Left ventricle myocardium inferior (tissue), 1 donor: ENCODE results near the gene PCDHA8. TPM values are rescaled to one million over a fixed set of nuclear protein-coding genes. Genes with fewer than 3 reads are reported as not detected.

Experiments
- DNase-seq: peaks from one replicate; pipeline ENCODE4 v3.0.0-alpha.2; 2020
- H3K27ac ChIP-seq: fragments of 200-600 bp; replicated peaks from 2 replicates; pipeline ENCODE4 v1.8.0; 2021
- H3K27me3 ChIP-seq: fragments of 200-600 bp; 2 replicates; pipeline ENCODE4 v1.8.0; 2021; ENCODE audit warnings: low read depth
- H3K36me3 ChIP-seq: fragments of 200-600 bp; 2 replicates; pipeline ENCODE4 v1.8.0; 2021
- H3K4me1 ChIP-seq: fragments of 200-600 bp; 2 replicates; pipeline ENCODE4 v1.8.0; 2021
- H3K4me3 ChIP-seq: fragments of 200-600 bp; 2 replicates; pipeline ENCODE4 v1.8.0; 2021; ENCODE audit warnings: mild to moderate bottlenecking, moderate library complexity
- H3K9me3 ChIP-seq: fragments of 200-600 bp; replicated peaks from 2 replicates; pipeline ENCODE4 v1.8.0; 2021
- intact Hi-C: fragments of 100-400 bp; cut with micrococcal nuclease; formaldehyde crosslinking; loops from one replicate; pipeline ENCODE4 v1.11.0; 2022
- total RNA-seq: library from RNA; stranded (reverse); fragmentation: NEBNext Ultra II Directional; extraction: Animal tissue kit (Norgen Biotek cat#: 25700); gene quantifications from one replicate; pipeline ENCODE4 v1.2.1, GENCODE V29; 2021
- TF ChIP-seq, protein P1 (sequence below): fragments of 200-600 bp; IDR thresholded peaks from 2 replicates; pipeline ENCODE4 v1.8.0; 2021; ENCODE audit warnings: antibody characterized with exemption, mild to moderate bottlenecking, borderline replicate concordance
- donor health status: DM: no; HTN: yes; CAD: no; lungs with severe emphysema.

The PCDHA8 gene
- total RNA-seq, 1 donor from 2014 or later: not detected

- Histone ChIP-seq H3K4me1 (no peaks in the 10 kb centered on the region), H3K36me3 (no peaks in the 10 kb centered on the region), H3K4me3 (no peak overlapping the region), H3K27me3 (peaks cover 81% of the 10 kb centered on the region), H3K27ac (no peak overlapping the region), H3K9me3 (peaks cover 73% of the 10 kb centered on the region)
- intact Hi-C loops: no loop called here
- TF ChIP-seq, protein P1, sequence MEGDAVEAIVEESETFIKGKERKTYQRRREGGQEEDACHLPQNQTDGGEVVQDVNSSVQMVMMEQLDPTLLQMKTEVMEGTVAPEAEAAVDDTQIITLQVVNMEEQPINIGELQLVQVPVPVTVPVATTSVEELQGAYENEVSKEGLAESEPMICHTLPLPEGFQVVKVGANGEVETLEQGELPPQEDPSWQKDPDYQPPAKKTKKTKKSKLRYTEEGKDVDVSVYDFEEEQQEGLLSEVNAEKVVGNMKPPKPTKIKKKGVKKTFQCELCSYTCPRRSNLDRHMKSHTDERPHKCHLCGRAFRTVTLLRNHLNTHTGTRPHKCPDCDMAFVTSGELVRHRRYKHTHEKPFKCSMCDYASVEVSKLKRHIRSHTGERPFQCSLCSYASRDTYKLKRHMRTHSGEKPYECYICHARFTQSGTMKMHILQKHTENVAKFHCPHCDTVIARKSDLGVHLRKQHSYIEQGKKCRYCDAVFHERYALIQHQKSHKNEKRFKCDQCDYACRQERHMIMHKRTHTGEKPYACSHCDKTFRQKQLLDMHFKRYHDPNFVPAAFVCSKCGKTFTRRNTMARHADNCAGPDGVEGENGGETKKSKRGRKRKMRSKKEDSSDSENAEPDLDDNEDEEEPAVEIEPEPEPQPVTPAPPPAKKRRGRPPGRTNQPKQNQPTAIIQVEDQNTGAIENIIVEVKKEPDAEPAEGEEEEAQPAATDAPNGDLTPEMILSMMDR: no peak
- no peak for DNase-seq
Measured at GRCh38 chr5:140857987-140858240, 16.9 kb downstream of the PCDHA8 start.

GRCh38 chr5:140862441-140863295, 21.7 kb downstream of the PCDHA8 start:
- Histone ChIP-seq H3K36me3 (no peaks in the 10 kb centered on the region), H3K27ac (no peak overlapping the region), H3K4me3 (no peak overlapping the region), H3K27me3 (peaks cover 88% of the 10 kb centered on the region), H3K4me1 (no peaks in the 10 kb centered on the region), H3K9me3 (peaks cover 67% of the 10 kb centered on the region)
- DNase-seq: no peak
- intact Hi-C loops: no loop called here
- TF ChIP-seq, protein P1: no peak

DNA sequence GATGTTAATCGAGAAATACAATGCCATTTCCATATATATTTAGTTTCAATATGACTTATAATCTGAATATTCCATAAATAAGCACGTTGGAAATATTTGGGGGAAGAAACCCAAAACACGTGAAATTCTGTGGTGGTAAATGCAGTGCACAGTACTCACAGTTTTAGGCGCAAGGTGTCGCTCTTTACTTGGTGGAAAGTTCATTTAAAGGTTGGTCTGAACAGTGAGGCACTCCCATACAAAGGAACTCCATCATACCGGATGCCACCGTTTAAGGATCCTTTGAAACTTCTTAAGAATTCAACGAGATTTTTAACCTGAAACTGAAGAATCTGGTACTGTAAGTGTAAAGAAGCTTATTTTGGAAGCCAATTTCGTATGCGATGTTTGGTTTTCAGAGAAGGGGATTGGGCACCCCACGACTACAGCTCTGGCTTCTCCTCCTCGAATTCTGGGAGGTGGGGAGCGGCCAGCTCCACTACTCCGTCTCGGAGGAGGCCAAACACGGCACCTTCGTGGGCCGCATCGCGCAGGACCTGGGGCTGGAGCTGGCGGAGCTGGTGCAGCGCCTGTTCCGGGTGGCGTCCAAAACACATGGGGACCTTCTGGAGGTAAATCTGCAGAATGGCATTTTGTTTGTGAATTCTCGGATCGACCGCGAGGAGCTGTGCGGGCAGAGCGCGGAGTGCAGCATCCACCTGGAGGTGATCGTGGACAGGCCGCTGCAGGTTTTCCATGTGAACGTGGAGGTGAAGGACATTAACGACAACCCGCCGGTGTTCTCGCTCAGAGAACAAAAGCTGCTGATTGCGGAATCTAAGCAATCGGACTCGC, 28.0 kb downstream of the PCDHA8 start, which contains the start of gene PCDHA11:
Gene PCDHA11 (plus strand): TSS at position 237 of the 834 bp plus-strand sequence. CDS start 147 bp downstream, at position 384.
- H3K4me3 ChIP-seq: no peak within 1 kb of the TSS
- TF ChIP-seq, protein P1: peak; percentile 16
- intact Hi-C loops: no loop called here

DNA sequence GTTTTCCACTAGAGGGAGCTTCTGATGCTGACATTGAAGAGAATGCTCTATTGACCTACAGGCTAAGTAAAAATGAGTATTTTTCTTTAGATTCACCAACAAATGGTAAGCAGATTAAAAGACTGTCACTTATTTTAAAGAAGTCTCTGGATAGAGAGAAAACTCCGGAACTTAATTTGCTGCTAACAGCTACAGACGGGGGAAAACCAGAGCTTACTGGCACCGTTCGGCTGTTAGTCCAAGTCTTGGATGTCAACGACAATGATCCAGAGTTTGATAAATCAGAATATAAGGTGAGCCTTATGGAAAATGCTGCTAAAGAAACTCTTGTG, 28.5 kb downstream of the PCDHA8 start:
- no peak overlapping the region for H3K4me3 ChIP-seq
- peaks cover 48% of the 10 kb centered on the region for H3K9me3 ChIP-seq
- TF ChIP-seq, protein P1: no peak
- H3K27ac ChIP-seq: no peak overlapping the region
- no peaks in the 10 kb centered on the region for H3K4me1 ChIP-seq
- no peak for DNase-seq
- intact Hi-C loops: no loop called here
- no peaks in the 10 kb centered on the region for H3K36me3 ChIP-seq
- H3K27me3 ChIP-seq: peaks cover 97% of the 10 kb centered on the region

More for the DNA sequence above, 28.0 kb downstream of the PCDHA8 start, which contains the start of gene PCDHA11:
- Histone ChIP-seq H3K4me1 (no peaks in the 10 kb centered on the region), H3K27me3 (peaks cover 97% of the 10 kb centered on the region), H3K27ac (no peak within 1 kb of the TSS), H3K36me3 (no peaks in the 10 kb centered on the region), H3K9me3 (peaks cover 52% of the 10 kb centered on the region)
- no peak for DNase-seq

- Histone ChIP-seq H3K27ac (no peak overlapping the region), H3K4me1 (no peaks in the 10 kb centered on the region), H3K4me3 (no peak overlapping the region), H3K9me3 (peaks cover 50% of the 10 kb centered on the region), H3K27me3 (peaks cover 99% of the 10 kb centered on the region), H3K36me3 (no peaks in the 10 kb centered on the region)
- no peak for DNase-seq
- intact Hi-C loops: no loop called here
- TF ChIP-seq, protein P1: no peak
Measured at GRCh38 chr5:140870221-140871201, 29.5 kb downstream of the PCDHA8 start.
